Cardiac septum (tissue), 1 donor: ENCODE measurements around the gene ENO3. TPM values are rescaled to one million over a fixed set of nuclear protein-coding genes. Genes with fewer than 3 reads are reported as not detected.

Source experiments
- DNase-seq: peaks from one replicate; pipeline ENCODE4 v3.0.0-alpha.2; 2020; ENCODE audit warnings: low spot score
- intact Hi-C: fragments of 100-400 bp; cut with DNase I; formaldehyde crosslinking; loops from one replicate; pipeline ENCODE4 v1.14.0; 2022
- total RNA-seq: library from RNA; stranded (reverse); fragmentation: NEBNext Ultra II Directional; extraction: Animal tissue kit (Norgen Biotek cat#: 25700); gene quantifications from one replicate; pipeline ENCODE4 v1.2.1, GENCODE V29; 2021
- donor health status: DM: no; HTN: no; CAD: no.

ENO3 gene
- total RNA-seq, 1 donor from 2014 or later: 382 TPM

DNA sequence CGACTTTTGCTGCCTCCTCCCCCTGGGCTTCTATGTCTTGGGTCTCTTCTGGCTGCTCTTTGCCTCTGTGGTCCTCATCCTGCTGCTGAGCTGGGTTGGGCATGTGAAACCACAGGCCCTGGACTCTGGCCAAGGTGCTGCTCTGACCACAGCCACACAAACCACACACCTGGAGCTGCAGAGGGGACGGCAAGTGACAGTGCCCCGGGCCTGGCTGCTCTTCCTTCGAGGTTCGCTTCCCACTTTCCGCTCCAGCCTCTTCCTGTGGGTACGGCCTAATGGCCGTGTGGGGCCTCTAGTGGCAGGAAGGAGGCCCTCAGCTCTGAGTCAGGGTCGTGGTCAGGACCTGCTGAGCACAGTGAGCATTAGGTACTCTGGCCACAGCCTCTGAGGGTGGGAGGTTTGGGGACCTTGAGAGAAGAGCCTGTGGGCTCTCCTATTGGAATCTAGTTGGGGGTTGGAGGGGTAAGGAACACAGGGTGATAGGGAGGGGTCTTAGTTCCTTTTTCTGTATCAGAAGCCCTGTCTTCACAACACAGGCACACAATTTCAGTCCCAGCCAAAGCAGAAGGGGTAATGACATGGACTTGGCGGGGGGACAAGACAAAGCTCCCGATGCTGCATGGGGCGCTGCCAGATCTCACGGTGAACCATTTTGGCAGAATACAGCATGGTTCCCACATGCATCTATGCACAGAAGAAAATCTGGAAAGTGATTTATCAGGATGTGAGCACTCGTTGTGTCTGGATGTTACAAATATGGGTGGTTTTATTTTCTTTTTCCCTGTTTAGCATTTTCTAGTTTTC is 16.5 kb upstream of the ENO3 start:
- no peak for DNase-seq
- intact Hi-C loops: no loop called here

GRCh38 chr17:4935650-4936049 is 15.3 kb upstream of the ENO3 start:
- intact Hi-C loops: no loop called here
- no peak for DNase-seq

GRCh38 chr17:4936436-4936835 is 14.5 kb upstream of the ENO3 start:
- intact Hi-C loops: no loop called here
- no peak for DNase-seq

DNA sequence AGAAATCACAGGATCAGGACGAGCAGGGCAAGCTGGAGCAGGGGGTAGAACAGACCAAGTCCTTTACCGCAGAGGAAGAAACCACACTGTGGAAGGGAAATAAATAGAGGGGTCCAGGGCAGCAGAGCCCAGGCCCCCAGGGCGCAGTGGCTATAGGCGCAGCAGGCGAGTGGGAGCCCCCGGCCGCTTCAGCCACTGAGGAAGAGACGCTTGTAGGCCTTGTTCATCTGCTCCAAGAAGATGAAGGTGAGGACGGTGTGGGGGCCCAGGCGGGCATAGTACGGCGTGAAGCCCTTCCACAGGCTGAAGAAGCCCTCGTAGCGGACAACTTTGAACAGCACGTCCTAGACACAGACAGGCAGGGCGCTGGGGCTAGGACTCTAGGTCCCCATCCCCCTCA is 13.4 kb upstream of the ENO3 start:
- intact Hi-C loops: no loop called here

GRCh38 chr17:4938069-4938491 is 12.8 kb upstream of the ENO3 start:
- no peak for DNase-seq
- intact Hi-C loops: no loop called here

More for the DNA sequence above, 13.4 kb upstream of the ENO3 start:
- no peak for DNase-seq

DNA sequence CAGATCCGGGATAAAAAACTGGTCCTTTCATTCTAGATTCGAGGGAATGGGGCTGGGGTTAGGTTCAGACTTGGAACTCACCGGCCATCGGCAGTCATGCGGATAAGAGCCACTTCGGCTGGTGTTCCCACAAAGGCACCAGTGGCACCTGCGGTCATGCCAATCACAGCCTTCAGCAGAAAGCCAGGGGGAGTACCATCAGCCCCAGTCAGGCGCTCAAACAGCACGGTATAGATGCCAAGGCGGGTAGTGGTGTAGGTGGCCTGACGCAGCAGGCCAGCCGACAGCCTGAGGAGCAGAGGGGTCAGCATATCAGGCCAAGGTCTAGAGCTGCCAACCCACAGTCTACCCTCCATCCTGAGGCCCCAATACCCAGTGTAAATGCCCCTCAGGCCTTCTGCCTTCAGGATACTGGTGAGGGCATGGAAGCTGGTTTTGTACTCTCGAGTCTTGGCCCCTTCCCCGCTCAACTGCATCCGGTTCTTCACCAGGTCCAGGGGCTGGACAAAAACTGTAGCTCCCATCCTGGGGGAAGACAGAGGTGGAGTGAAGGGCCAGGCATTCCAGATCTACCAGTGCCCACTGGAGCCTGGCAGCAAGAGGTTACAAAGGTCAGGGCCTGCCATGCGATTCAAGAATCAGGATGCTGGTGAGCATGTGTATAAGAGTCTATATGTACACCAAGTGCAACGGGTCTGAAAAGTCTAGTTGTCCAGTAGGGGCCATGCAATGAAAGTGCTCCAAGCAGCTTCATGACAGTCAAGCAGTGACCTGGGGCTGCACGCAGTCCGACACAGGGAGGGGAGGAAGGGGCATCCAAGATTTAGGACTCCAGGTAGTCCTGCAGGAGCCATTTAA is 12.0 kb upstream of the ENO3 start:
- DNase-seq: no peak
- intact Hi-C loops: no loop called here

GRCh38 chr17:4939546-4939795 is 11.4 kb upstream of the ENO3 start:
- intact Hi-C loops: no loop called here
- no peak for DNase-seq

- intact Hi-C loops: loop anchor here (1.0 to 5.0 kb wide), 4 partner anchors 8 to 57 kb away; partner anchors contain the start of genes INCA1, KIF1C, PFN1 and SPAG7
- peak; percentile 97 for DNase-seq
Observed at GRCh38 chr17:4939796-4940554, 10.9 kb upstream of the ENO3 start, which contains the start of the genes RNF167 and SLC25A11. Gene RNF167 (plus strand): TSS chr17:4940268. CDS start chr17:4940910, 642 bp downstream. Gene SLC25A11 (minus strand): TSS chr17:4940046. CDS start chr17:4939910, 136 bp downstream.

DNA sequence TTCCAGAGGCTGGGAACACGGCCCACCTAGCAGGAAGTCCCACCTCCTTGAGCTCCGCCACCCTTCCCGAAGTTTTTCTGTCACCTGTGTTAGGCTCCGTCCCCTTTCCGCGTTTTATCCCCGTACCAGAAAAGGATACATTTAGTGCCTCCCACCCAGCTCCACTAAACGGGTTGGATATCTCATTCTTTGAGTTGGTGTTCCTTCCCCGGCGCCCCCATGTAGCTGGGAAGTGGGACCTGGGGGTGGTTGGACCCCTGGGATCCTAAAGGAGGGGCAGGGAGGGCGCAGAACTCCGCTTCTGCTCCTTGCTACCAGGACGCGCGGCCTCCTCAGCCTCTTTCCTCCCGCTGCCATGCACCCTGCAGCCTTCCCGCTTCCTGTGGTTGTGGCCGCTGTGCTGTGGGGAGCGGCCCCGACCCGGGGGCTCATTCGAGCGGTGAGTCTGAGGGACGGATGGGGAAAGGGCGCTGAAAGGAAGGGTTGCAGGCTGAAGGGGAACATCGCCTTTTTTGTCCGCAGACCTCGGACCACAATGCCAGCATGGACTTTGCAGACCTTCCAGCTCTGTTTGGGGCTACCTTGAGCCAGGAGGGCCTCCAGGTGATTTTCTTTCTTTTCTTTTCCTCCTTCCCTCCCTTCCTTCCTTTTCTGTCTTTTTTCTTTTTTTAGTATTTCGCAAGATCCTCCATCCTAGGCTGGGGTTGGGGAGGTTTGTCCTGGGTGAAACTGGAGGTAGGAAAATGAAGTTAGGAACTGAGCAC is 10.2 kb upstream of the ENO3 start:
- intact Hi-C loops: loop anchor here (1.0 to 5.0 kb wide), 4 partner anchors 8 to 56 kb away; partner anchors contain the start of genes INCA1, KIF1C, PFN1 and SPAG7
- DNase-seq: peak; percentile 85

DNA sequence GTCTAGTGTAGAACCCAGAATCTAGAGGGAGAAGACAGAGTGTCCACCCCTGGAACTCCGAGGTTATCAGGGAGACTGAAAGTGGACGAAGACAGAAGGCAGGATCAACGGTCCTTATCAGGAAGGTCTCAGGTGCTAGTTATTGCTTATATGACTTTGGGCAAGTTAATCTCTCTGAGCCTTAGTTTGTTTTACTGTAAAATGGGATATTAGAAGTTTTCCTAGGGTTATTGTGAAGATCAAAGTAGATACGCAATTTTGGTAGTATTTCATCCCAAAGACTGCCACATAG is 9.7 kb upstream of the ENO3 start:
- intact Hi-C loops: loop anchor here (2.0 to 5.0 kb wide), 2 partner anchors 34 to 56 kb away; partner anchors contain the start of genes INCA1 and KIF1C
- DNase-seq: no peak

DNA sequence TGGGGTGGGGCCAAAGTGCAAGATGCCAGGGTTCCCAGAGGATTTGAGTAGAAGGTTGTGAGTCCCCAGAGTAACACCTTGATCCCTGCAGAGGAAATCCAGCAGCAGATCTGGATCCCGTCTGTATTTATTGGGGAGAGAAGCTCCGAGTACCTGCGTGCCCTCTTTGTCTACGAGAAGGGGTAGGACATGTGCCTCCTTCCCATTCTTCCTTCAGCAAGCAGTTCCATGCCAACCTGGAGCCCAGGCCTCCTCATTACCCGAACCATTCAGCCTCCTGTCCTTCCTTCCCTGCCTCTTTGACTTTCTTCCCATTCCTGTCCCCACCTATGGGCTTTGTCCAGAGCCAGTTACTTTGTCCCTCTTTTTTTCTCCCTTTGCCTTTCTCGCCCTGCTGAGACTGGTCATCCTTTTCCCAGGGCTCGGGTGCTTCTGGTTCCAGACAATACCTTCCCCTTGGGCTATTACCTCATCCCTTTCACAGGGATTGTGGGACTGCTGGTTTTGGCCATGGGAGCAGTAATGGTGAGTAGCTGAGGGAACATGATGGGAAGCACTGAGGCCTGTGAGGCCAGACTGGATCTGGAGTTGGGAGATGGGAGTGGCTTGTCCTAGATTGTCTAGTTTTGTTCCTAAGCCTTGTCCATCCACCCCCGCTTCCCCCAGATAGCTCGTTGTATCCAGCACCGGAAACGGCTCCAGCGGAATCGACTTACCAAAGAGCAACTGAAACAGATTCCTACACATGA is 8.0 kb upstream of the ENO3 start:
- intact Hi-C loops: loop anchor here (5.0 kb wide), 1 partner anchor 36 kb away; no protein-coding TSS in a partner anchor
- DNase-seq: no peak

- peak; percentile 86 for DNase-seq
- intact Hi-C loops: loop anchor here (5.0 kb wide), 1 partner anchor 37 kb away; no protein-coding TSS in a partner anchor
Observed at GRCh38 chr17:4944163-4944553, 6.8 kb upstream of the ENO3 start.

DNA sequence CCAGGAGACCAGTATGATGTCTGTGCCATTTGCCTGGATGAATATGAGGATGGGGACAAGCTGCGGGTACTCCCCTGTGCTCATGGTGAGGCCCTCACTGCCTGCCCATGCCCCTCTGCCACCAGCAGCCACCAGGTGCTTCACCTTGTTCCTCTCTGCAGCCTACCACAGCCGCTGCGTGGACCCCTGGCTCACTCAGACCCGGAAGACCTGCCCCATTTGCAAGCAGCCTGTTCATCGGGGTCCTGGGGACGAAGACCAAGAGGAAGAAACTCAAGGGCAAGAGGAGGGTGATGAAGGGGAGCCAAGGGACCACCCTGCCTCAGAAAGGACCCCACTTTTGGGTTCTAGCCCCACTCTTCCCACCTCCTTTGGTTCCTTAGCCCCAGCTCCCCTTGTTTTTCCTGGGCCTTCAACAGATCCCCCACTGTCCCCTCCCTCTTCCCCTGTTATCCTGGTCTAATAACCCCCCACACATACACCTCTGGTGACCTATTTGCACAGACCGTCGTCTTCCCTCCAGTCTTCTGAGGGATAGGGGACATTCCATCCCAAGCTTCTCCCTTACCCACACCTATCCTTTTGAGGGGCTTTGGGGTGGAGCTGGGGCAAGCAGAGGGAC is 6.3 kb upstream of the ENO3 start:
- intact Hi-C loops: loop anchor here (5.0 kb wide), 1 partner anchor 37 kb away; no protein-coding TSS in a partner anchor
- DNase-seq: no peak

- intact Hi-C loops: no loop called here
- DNase-seq: peak; percentile 93
Observed at GRCh38 chr17:4945176-4945943, 5.6 kb upstream of the ENO3 start.

DNA sequence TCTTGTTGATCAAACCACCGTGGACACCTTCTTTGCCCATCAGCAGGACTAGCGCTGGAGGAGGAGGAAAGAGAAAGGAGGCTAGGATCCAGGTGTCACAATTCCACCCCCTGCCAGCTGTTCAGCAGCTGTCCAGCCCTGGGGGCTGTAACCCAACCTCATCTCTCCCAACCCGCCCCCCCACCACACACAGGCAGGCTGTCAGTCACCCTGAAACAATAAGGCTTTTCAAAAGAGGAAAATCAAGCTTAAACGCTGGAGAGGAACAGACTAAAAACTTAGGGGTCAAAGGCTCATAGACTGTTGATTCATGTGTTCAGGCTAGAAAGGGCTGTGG is 5.0 kb upstream of the ENO3 start:
- no peak for DNase-seq
- intact Hi-C loops: no loop called here

GRCh38 chr17:4946312-4946976 is 4.5 kb upstream of the ENO3 start:
- no peak for DNase-seq
- intact Hi-C loops: no loop called here

DNA sequence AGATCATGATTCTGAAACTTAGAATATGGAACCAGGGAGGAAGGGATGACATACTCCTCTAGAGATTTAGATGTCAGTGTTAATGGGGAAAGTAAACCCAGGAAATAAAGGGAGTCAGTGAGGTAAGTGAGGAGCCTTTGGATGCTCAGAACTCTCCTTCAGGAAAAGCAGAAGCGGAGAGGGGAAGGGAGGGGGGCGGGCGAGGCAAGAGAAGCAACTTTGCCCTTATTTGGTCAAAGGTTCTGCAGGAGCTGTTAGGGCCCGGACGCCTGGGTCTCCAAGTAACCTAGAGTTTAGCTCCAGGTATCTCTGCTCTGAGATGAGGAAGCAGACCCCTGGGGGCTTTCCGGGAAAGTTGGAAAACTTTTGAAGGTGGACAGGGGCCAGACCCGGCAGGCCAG is 3.9 kb upstream of the ENO3 start:
- no peak for DNase-seq
- intact Hi-C loops: no loop called here
